HG03575 (cell line): ENCODE measurements around the gene TMEM88.

Experiments
- ATAC-seq: cut with Tn5 transposase; IDR thresholded peaks from one replicate; pipeline ENCODE4 v1.9.1; 2021; ENCODE audit not compliant: unreplicated experiment, insufficient number of reproducible peaks, low FRiP score; ENCODE audit errors: extremely low read depth

Gene TMEM88

DNA sequence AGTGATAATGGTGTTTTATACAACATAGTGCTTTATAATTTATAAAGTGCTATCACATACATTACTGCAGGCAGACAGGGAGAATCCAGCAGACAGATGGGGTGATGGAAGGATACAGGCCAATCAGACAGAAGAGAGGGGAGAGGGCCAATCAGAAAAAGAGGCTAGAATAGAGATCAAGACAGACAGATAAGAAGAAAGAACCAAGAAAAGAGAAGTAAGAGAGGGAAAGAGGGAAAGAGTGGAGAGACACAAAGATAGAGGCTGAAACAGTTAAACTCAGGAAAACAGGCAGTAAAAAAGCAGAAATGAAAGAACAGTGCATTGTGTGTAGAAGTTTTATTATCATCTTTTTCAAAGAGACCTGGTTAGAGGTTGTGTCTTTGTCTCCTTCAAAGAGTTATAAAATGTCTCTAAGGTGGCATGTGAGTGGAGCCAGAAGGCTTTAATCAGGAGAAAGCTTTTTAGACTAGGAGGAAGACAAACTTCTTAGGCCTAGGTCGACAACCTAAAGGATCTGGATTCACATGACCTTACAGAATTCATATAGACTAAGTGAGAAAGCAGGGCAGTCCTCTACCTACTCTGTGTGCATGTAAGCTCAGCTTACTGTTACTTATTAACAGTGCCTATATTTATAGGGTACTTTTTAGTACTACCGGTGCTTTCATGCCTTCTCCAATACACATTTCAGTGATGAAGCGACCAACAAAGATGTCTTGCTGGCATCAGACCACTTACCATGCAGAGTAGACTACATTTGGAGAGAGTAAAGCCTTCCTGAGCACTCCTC lies 25.4 kb downstream of the TMEM88 start:
- ATAC-seq = no peak

DNA sequence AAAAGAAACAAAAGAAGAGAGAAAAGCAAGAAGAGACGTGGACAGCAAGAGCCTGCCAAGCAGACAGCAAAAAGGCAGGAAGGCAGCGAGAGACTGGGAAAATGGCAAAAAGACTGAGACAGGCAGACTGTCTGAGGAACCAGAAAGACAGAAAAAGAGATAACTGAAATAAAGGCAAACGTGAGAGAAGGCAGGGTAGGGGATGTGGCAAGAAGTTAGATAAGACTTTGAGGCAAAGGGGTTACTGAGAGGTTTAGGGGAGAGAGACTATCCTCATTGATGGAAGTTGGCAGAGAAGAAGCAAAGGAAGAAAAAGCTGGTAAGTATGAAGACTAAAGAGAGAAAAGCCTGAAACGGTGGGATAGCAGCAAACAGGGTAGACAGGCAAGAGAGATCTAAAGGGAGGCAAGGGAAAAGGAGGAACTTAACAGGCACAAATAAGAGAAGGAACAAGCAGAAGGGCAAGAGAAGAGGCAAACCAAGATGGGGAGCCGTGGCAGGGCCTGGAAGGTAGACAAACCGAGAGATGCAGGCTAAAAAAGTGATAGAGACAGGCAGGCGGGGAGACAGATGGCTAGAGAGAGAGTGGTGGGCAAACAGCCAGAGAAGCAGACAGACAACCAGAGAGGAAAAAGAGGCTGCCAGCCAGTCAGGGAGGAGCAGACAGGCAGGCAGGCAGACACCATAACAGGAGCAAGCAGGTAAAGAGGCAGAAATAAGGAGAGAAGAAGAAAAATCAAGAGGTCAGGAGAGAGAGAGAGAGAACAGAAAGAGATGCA lies 26.6 kb downstream of the TMEM88 start:
- no peak for ATAC-seq

DNA sequence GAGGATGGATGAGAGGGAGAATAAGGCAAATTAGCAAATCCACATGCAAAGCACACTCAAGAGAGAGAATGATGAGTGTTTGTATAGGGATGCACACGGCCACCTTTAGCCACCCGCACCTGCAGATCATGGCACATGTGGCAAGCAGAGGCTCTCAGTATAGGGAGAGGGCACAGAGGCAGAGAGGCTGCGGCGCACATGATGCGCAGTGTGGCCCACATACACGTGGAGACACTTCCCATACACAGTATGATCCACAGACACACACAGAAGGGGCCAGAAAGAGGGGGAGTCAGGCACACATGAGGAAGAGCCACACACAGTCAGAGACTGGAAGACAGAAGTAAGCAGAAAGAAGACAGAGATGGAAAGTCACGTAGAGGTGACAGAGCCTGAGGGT lies 27.2 kb downstream of the TMEM88 start:
- no peak for ATAC-seq

DNA sequence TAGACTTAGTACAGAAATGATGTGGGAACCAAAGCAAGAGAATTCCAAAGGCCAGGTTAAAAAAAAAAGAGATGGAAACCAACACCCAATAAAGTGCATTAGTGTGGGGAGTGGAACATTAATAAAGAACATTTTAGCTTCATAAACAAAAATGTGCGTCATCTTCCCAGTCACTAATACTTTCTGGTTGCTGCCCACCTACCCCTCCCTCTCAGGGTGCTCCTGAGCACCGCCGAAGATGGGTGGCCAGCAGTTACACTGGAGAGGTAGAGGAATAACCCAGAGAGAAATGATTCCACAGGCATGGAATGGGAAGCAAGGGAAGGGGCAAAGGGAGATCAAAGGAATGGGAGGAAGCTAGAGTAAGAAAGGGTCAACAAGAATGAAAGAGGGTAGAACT lies 27.8 kb downstream of the TMEM88 start:
- no peak for ATAC-seq

DNA sequence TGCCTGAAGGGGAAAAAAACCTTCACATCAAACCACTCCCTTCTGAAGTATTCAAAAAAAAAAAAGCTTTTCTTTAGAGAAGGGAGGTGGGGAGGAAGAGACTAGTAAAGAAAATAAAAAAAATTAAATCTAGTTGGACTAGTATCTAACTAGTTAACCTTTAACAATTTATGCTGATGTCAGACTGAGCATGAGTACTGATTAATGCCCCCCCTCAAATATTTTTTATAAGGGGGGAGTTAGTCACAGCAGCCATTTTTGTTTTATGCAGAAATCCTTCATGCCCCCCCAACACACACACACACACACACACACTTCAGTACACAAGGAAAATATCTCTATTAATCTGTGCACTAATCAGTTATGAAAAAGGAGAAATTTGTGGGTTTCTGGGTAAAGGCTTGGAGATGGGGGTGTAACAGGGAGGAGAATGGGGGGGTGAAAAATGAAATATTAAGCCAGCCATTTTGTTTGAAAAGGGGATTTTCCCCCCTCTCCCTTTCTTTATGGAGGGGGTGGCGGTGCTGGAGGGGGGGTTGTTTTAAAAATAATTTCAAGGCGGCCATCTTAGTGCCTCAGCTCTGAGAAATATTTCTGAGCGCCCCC lies 29.0 kb downstream of the TMEM88 start:
- ATAC-seq = no peak

DNA sequence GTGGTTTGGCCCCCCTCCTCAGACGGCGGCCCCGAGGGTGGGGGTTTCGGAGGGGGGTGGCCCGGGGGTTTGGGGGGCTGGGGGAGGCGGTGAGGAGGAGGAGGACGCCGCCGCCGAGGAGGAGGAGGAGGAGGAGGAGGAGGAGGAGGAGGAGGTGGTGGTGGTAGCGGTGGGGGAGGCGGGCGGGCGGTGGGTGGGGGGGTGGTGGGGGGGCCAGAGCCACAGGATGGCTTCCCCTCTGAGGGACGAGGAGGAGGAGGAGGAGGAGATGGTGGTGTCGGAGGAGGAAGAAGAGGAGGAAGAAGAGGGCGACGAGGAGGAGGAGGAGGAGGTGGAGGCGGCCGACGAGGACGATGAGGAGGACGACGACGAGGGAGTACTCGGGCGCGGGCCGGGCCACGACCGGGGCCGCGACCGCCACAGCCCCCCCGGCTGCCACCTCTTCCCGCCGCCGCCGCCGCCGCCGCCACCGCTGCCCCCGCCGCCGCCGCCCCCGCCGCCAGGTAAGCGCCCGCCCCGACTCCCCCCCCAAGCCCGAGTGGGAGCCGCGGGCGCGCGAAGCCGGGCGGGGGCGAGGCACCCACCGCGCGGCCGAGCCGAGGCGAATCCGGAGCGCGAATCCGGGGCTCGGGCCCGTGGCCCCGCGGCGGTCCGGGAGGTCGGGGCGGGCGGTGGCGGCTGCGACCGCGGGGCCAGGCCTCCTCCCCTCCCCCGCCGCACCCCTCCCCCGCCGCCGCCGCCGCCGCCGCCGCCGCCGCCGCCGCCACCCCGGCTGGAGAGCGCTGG lies 29.9 kb downstream of the TMEM88 start:
- no peak for ATAC-seq

DNA sequence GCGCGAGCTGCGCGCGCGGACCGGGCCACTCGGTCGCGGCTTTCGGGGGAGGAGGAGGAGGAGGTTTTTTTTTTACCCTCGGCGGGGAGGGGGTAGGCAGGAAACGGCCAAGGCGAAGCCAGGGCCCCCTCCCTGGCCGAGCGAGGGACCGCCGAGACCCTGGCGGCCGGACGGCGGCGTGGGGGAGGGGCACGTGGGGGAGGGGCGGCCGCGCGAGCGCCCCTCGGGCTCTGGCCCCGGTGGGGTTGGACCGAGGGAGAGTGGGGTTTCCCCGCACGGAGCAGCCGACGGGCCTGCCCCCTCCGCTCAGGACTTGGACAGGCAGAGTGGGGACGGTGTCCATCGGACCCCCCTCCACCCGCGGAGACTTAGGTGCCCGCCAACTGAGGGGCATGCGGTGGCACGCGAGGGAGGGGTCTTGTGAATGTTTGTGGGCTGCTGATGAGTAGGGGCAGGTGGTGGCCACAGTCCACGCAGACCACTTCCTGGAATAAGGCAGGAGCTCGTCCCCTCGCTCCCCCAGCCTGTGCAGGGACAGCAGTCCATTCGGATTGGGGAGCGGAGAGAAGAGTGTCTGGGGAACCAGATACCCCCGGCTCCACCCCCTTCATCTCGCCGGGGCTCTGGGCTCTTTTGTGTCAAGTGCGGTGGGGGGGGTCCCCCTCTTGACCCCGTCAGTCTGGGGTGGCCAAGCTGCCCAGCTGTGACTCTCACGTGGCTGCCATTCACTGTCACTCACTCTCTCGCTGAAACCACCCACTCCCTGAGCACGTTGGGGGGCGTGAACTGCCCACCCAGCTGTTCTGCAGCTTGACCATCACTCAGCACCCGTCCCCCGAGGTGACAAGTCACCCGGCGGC lies 30.7 kb downstream of the TMEM88 start:
- no peak for ATAC-seq

DNA sequence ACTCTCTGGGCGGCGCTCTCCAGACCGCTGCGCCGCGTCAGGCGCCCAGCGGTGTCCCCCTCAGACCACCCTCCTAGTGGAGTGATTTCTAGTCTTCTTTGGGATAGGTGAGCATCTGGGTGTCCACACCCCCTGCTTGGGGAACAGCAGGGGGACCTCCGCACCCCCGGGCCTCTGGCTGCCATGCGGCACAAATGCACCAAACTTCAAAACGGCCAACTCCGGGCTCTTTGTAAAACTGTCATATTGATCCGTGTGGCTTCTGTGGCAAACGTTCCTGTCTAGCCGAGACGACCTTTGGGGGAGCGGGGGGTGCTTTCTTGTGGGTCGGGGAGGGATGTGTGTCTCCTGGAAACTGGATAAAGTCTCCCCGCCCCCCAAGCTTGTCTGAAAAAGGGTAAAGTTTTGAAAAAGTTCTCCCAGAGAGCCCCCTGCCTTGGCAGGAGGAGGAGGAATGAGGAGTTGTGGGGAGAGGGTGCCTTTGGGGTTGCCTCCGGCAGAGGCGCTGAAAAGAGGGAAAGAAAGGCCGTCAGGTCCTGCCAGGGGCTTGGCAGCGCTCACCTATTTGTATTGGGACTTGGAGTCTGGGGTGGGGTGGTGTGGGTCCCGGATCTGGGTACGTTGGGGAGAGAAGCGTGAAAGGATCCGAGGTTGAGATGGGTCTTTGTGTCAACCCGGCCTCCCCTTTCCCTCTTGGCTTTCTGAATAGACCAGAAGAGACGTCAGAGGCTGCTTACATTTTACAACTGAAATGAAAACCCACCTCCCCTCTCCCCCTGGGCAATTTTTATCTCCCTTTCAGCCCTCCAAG lies 31.6 kb downstream of the TMEM88 start:
- no peak for ATAC-seq

DNA sequence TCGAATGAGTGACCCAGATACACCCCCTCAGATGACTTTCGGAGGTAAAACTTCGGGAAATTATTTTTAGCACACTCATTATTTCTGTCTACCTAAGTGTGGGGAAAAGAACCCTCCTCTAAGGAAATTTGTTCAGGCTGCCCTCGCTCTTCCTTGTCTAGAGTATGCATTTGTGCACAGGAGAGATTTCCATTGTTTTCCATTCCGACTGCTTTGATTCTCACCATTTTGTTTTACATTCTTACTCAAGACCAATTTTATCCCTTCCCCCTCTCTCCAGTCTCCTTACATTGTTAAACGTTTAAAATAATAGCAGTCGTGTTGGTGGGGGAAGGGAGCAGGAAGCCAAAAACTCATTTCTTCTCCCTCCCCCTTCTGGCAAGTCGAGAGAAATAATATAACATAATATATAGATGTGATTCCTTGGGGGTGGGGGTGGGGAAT lies 32.2 kb downstream of the TMEM88 start:
- ATAC-seq = no peak

DNA sequence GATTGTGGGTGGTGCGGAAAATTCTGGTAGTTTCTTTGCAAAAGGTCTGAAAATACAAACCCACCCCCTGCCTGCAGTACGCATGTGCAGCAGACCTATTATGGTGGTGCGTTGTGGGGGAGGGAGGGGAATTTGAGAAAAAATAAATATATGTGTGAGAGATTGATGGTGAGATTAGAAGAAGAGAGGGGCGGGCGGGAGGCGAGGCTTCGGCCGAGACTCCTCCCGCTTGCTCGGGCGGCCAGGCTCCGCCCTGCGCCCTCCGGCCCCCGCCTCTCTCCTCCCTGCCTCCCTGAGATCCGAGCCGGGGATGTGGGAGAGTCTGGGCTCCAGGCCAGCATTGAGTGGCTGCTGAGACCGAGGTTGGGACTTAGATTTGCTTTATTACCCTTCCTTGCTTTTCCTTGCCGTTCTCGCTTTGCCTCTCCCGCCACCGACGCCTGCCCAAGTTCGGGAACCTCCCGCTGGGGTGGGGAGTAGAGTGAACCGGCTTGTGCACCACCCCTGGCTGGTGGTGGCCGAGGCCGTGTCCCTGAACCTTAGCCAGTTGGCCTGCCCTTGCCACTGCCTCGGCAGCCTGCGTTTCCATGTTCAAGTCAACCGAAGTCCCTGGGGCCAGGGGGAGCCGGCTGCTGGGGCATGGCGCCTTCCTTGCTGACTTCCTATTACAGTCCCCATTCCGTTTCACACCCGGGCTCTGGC lies 32.8 kb downstream of the TMEM88 start:
- no peak for ATAC-seq

DNA sequence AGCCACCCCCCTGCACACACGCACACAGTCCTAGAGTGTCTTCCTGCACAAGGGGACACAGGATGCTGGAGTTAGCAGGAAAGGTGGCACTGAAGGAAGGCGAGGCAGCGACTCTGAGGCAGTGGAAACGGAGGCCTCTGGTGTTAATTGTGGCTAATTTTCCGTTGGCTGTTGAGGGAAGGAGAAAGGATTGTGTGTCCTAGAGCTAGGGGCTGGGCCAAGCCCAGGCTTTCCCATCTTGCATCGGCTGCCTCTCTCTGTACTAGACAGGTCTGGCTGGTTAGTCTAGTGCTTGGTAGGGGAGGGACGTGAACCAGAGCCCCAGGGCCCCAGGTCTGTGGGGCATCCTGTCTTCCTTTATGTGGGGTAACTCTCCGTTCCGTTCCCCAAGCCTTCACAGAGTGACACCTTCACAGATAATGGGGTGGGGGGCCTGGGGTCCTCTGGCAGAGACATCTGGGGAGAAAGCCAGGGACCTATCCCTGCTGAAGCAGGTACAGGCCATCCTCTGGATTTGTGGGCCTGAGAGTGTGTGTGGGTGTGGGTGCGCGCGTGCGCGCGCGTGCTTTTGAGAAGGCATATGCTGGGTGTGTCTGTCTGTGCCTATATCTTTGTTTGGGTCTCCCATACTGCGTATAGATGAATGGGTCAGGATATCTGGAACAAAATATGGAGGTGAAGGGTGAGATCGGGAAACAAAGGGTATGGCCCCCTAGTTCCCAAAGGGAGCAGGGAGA lies 33.5 kb downstream of the TMEM88 start, which contains the start of gene CHD3:
Gene CHD3, plus strand, starts transcription at position 606 of the 737 bp plus-strand sequence. CDS start 212 bp downstream, outside the sequence.
- no peak for ATAC-seq

DNA sequence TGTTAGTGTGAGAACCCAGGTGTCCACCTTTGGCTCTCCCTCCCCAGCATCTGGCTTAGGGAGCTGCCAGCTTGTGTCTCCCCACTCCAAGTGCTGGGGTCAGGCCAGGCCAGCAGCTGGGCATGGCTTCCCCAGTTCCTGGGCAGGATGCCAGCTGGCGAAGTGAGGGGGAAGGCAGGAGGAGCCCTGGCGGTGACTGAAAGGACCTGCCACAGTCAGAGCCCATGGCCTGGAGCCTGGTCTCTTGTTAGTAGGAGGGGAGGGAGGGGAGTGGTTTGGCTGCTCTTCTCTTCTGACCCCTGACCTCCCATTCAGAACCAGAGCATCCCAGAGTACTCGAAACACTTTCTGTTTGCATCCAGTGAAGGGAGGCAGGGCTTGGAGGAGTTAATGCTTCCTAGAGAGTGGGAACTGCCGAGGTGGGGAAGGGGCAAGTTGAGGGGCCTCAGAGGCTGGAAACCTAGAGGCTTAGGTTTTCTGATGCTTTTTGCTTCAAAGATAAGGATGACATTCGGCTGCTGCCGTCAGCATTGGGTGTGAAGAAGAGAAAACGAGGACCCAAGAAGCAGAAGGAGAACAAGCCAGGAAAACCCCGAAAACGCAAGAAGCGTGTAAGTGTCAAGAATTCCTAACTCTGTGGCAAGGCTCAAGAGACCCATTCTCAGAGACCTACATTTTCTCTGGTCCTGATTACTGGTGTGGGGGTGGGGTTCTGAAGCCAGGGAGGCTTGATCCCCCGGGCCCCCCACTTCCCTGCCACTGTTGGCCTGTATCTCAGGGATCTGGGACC lies 34.5 kb downstream of the TMEM88 start:
- ATAC-seq = no peak

DNA sequence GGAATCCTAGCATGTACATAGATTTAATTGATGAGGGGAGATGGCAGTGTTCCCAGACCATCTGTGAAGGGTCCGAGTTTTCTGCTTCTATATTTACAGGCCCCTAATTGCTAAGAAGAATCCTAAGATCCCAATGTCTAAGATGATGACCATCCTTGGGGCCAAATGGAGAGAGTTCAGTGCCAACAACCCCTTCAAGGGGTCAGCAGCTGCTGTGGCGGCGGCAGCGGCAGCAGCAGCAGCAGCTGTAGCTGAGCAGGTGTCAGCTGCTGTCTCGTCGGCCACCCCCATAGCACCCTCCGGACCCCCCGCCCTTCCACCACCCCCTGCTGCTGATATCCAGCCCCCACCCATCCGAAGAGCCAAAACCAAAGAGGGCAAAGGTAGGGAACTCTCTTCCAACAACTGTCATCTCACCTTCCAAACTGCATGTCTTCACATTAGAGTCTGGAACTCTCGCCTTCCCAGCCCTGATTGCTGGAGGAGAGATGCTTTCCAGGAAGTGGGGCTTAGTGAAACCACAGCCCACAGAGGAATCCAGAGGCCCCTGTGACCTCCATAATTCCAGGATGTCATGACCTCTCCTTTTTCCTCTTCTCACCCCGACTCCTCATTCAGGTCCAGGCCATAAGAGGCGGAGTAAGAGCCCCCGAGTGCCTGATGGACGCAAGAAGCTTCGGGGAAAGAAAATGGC lies 38.5 kb downstream of the TMEM88 start:
- ATAC-seq = no peak

DNA sequence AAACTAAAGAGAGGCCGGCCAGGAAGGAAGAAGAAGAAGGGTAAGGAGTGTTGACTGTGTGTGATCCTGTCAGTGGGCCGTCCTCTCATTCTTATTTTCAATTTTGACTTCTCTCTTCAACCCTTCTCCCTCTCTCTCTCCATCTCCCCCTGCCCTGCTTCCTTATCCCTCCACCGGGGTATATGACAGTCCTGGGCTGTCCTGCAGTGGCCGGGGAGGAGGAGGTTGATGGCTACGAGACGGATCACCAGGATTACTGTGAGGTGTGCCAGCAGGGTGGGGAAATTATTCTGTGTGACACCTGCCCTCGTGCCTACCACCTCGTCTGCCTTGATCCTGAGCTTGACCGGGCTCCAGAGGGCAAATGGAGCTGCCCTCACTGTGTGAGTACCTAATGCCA lies 39.4 kb downstream of the TMEM88 start:
- no peak for ATAC-seq

DNA sequence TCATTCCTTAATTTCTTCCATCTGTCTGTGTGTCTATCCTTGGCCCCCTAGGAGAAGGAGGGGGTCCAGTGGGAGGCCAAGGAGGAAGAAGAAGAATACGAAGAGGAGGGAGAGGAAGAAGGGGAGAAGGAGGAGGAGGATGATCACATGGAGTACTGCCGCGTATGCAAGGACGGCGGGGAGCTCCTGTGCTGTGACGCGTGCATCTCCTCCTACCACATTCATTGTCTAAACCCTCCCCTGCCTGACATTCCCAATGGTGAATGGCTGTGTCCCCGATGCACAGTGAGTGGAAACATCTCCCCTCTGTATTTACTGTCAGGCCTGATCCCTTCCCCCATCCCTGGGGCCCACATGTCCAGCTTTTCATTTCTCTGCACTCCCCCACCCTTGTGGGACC lies 40.0 kb downstream of the TMEM88 start:
- ATAC-seq = no peak
